ENCODE measurements around the gene CNTNAP5. TPM values are rescaled to one million over a fixed set of nuclear protein-coding genes. Genes with fewer than 3 reads are reported as not detected.

The CNTNAP5 gene
- total and polyA plus RNA-seq, 2 donors (not counting 3 experiments of a cell fraction or from before 2014, with no cell fraction given), result not detected

- H2AFZ ChIP-seq (ENCODE audit: low read depth, low read length), result no peak overlapping the region
- no peaks in the 10 kb centered on the region for H4K20me1 ChIP-seq (replicated peaks; ENCODE audit: control insufficient read depth, extremely low read depth, insufficient read depth, low read length)
- H3K4me2 ChIP-seq (ENCODE audit: insufficient read depth, low read length), result no peak overlapping the region
- H3K79me2 ChIP-seq (ENCODE audit: control insufficient read depth, insufficient read depth, low read length), result no peaks in the 10 kb centered on the region
- no peaks in the 10 kb centered on the region for H3K4me1 ChIP-seq (ENCODE audit: control insufficient read depth, extremely low read depth, insufficient read depth, low read length)
- intact Hi-C loops (cut with micrococcal nuclease), result no loop called here
- DNase-seq (ENCODE audit: low read depth, low spot score) (no peak), FAIRE-seq (no peak)
- no peaks in the 10 kb centered on the region for H3K36me3 ChIP-seq (ENCODE audit: control insufficient read depth in 2 of 2, extremely low read depth in 1 of 2, insufficient read depth in 2 of 2, low read length in 2 of 2)
- H3K9me3 ChIP-seq (replicated peaks; ENCODE audit: control insufficient read depth, insufficient read depth, low read length), result peaks cover 3% of the 10 kb centered on the region
- no peak overlapping the region for H3K4me3 ChIP-seq (replicated peaks in 1 of 3; ENCODE audit: insufficient read depth in 1 of 3, low read depth in 1 of 3, low read length in 3 of 3)
- no peaks in the 10 kb centered on the region for H3K9me1 ChIP-seq (replicated peaks; ENCODE audit: control insufficient read depth, extremely low read depth, insufficient read depth, low read length)
- H3K9ac ChIP-seq (replicated peaks; ENCODE audit: extremely low read depth, insufficient read depth, low read length), result no peak overlapping the region
- dilution Hi-C loops (cut with MboI; ENCODE audit: extremely low pct_ligation_motif_present, low sequenced_read_pairs), result no loop called here
- H3K27me3 ChIP-seq (ENCODE audit: control insufficient read depth in 2 of 2, insufficient read depth in 2 of 2, low read length in 2 of 2), result no peaks in the 10 kb centered on the region
- TF ChIP-seq, protein P1, sequence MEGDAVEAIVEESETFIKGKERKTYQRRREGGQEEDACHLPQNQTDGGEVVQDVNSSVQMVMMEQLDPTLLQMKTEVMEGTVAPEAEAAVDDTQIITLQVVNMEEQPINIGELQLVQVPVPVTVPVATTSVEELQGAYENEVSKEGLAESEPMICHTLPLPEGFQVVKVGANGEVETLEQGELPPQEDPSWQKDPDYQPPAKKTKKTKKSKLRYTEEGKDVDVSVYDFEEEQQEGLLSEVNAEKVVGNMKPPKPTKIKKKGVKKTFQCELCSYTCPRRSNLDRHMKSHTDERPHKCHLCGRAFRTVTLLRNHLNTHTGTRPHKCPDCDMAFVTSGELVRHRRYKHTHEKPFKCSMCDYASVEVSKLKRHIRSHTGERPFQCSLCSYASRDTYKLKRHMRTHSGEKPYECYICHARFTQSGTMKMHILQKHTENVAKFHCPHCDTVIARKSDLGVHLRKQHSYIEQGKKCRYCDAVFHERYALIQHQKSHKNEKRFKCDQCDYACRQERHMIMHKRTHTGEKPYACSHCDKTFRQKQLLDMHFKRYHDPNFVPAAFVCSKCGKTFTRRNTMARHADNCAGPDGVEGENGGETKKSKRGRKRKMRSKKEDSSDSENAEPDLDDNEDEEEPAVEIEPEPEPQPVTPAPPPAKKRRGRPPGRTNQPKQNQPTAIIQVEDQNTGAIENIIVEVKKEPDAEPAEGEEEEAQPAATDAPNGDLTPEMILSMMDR (IDR thresholded peaks at IDR 0.05; ENCODE audit: extremely low read depth in 1 of 2, insufficient read depth in 1 of 2, low read depth in 1 of 2, low read length in 2 of 2), result no peak
- TF ChIP-seq EZH2 (IDR thresholded peaks at IDR 0.05; ENCODE audit: borderline replicate concordance, low read depth, low read length, severe bottlenecking), result no peak
- no peak for TF ChIP-seq JUN (IDR thresholded peaks at IDR 0.05; ENCODE audit: borderline replicate concordance, insufficient read depth, insufficient read length, low read depth)
- no peak for TF ChIP-seq POLR2AphosphoS5 (IDR thresholded peaks at IDR 0.05; ENCODE audit: insufficient read depth, low read depth, low read length)
- TF ChIP-seq POLR2A (IDR thresholded peaks at IDR 0.05; ENCODE audit: low read depth, low read length), result no peak
- TF ChIP-seq FOS (IDR thresholded peaks at IDR 0.05; ENCODE audit: borderline replicate concordance, insufficient read depth, low read length), result no peak
- no peak for TF ChIP-seq MYC (IDR thresholded peaks at IDR 0.05; ENCODE audit: low read depth, low read length)
- TF ChIP-seq, protein P2, sequence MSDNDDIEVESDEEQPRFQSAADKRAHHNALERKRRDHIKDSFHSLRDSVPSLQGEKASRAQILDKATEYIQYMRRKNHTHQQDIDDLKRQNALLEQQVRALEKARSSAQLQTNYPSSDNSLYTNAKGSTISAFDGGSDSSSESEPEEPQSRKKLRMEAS (IDR thresholded peaks at IDR 0.05; ENCODE audit: insufficient read depth, insufficient read length), result no peak
- no peak for TF ChIP-seq GATA2 (IDR thresholded peaks at IDR 0.05; ENCODE audit: insufficient read depth, insufficient read length, low read depth, low read length)
- CTCF ChIA-PET, result no interaction called here
- H3K27ac ChIP-seq (ENCODE audit: insufficient read depth, low read depth, low read length), result no peak overlapping the region
- BruUV-seq (replicated peaks), result no TSS peak
- POLR2A ChIA-PET, result no interaction called here
Measured at GRCh38 chr2:124246170-124246569, 221.1 kb downstream of the CNTNAP5 start.

Measured in endothelial cell of umbilical vein (primary cell).